Right renal cortex interstitium (tissue), 3 donors: ENCODE measurements around the gene OXA1L. TPM values are rescaled to one million over a fixed set of nuclear protein-coding genes. Genes with fewer than 3 reads are reported as not detected.

Experiments used
- polyA plus RNA-seq, 3 donors: library from polyadenylated mRNA; unstranded; fragments of 120-200 nt; gene quantifications; one replicate each; pipeline ENCODE4 v1.2.1, GENCODE V29; 2013; ENCODE audit not compliant: insufficient read length in 3 of 3

OXA1L gene
- polyA plus RNA-seq, 3 donors: 132 to 140 (median 138) TPM

Other genes starting within 250 kb of the OXA1L start
- gene DAD1, start 177.5 kb upstream of the OXA1L start, polyA plus RNA-seq: 100 to 1,000 TPM; 244 to 279 (median 277) TPM
- 10 to 100 TPM; 37.6 to 49.5 (median 43.7) TPM for gene ABHD4, start 168.4 kb upstream of the OXA1L start, polyA plus RNA-seq
- under 1 TPM; 0.07 to 0.24 (median 0.11) TPM for gene OR6J1, start 122.3 kb upstream of the OXA1L start, polyA plus RNA-seq
- 100 to 1,000 TPM; 101 to 121 (median 108) TPM for gene SLC7A7, start 48.7 kb downstream of the OXA1L start, polyA plus RNA-seq
- 10 to 100 TPM; 63.5 to 78.6 (median 75.8) TPM for gene MRPL52, start 63.2 kb downstream of the OXA1L start, polyA plus RNA-seq
- 100 to 1,000 TPM; 132 to 140 (median 134) TPM for gene MMP14, start 69.9 kb downstream of the OXA1L start, polyA plus RNA-seq
- 10 to 100 TPM; 67.4 to 85.7 (median 73.1) TPM for gene LRP10, start 105.1 kb downstream of the OXA1L start, polyA plus RNA-seq
- gene REM2, start 116.5 kb downstream of the OXA1L start, polyA plus RNA-seq: 1 to 10 TPM in 2 of 3 donors, under 1 TPM in 1; 0.89 to 1.5 (median 1.2) TPM
- 100 to 1,000 TPM; 118 to 125 (median 119) TPM for gene RBM23, start 152.5 kb downstream of the OXA1L start, polyA plus RNA-seq
- 100 to 1,000 TPM; 150 to 165 (median 163) TPM for gene PRMT5, start 162.7 kb downstream of the OXA1L start, polyA plus RNA-seq
- 10 to 100 TPM; 56.0 to 60.1 (median 56.4) TPM for gene HAUS4, start 190.4 kb downstream of the OXA1L start, polyA plus RNA-seq
- 10 to 100 TPM; 72.8 to 93.8 (median 86.4) TPM for gene AJUBA, start 215.9 kb downstream of the OXA1L start, polyA plus RNA-seq
- gene C14orf93, start 243.5 kb downstream of the OXA1L start, polyA plus RNA-seq: 10 to 100 TPM; 18.3 to 19.2 (median 18.8) TPM